HUDEP-2 (cell line): ENCODE measurements around the gene SELENOV.
"Not testable (repeated sequence)": the region's sequence is repeated elsewhere in the genome, so short reads cannot be mapped to it uniquely, and the experiment has no call there.

Source experiments
- DNase-seq, 76 experiments: peaks; one replicate each; lab custom pipeline; 2025; ENCODE audit not compliant: unreplicated experiment in 76 of 76; lab: John Stamatoyannopoulos, UW

SELENOV gene

GRCh38 chr19:39514840-39515550 lies at the start of gene SELENOV:
Gene SELENOV, plus strand, starts transcription at chr19:39515139. Its CDS starts 74 bp downstream, at chr19:39515213.
- no peak for DNase-seq

- DNase-seq, result no peak
These were observed 48.8 kb upstream of the SELENOV start for GRCh38 chr19:39465956-39466747.

- no peak for DNase-seq
These were observed 47.0 kb upstream of the SELENOV start for GRCh38 chr19:39467941-39468340.

GRCh38 chr19:39469036-39469435 lies 45.9 kb upstream of the SELENOV start:
- no peak for DNase-seq

GRCh38 chr19:39469567-39469966 lies 45.4 kb upstream of the SELENOV start:
- DNase-seq, result no peak

- no peak for DNase-seq
These were observed 44.1 kb upstream of the SELENOV start for GRCh38 chr19:39470724-39471339.

GRCh38 chr19:39471756-39472536 lies 43.0 kb upstream of the SELENOV start:
- no peak for DNase-seq

- no peak for DNase-seq
These were observed 42.0 kb upstream of the SELENOV start for GRCh38 chr19:39472746-39473442.

- no peak for DNase-seq
These were observed 41.4 kb upstream of the SELENOV start for GRCh38 chr19:39473443-39473960.

GRCh38 chr19:39474139-39474620 lies 40.8 kb upstream of the SELENOV start:
- DNase-seq, result peak in 39 of 76 experiments; percentile 11 to 71 (median 43)

GRCh38 chr19:39475748-39476147 lies 39.2 kb upstream of the SELENOV start:
- DNase-seq, result no peak

GRCh38 chr19:39479319-39479801 lies 35.6 kb upstream of the SELENOV start:
- DNase-seq, result not testable (repeated sequence)

- peak in 1 of 76 experiments; percentile 37 for DNase-seq
These were observed 35.0 kb upstream of the SELENOV start for GRCh38 chr19:39479916-39480315.

GRCh38 chr19:39480337-39481228 lies 34.4 kb upstream of the SELENOV start, which contains the start of gene TIMM50:
Gene TIMM50, plus strand, starts transcription at chr19:39480838. Its CDS starts 16 bp downstream, at chr19:39480854.
- peak; percentile 84 to 100 (median 99) for DNase-seq

- peak in 2 of 76 experiments; percentile 28 to 44 for DNase-seq
These were observed 33.8 kb upstream of the SELENOV start for GRCh38 chr19:39481229-39481545.

GRCh38 chr19:39481676-39482075 lies 33.3 kb upstream of the SELENOV start:
- DNase-seq, result no peak

- no peak for DNase-seq
These were observed 31.8 kb upstream of the SELENOV start for GRCh38 chr19:39483141-39483540.

- peak in 1 of 76 experiments; percentile 18 for DNase-seq
These were observed 25.2 kb upstream of the SELENOV start for GRCh38 chr19:39489756-39490155.

GRCh38 chr19:39492225-39492624 lies 22.7 kb upstream of the SELENOV start:
- no peak for DNase-seq
